LoVo (cell line): ENCODE measurements around the gene VAV3.

Experiments used
- DNase-seq: peaks from one replicate; pipeline ENCODE4 v3.0.0-alpha.2; 2016; ENCODE audit warnings: low spot score

The VAV3 gene

DNA sequence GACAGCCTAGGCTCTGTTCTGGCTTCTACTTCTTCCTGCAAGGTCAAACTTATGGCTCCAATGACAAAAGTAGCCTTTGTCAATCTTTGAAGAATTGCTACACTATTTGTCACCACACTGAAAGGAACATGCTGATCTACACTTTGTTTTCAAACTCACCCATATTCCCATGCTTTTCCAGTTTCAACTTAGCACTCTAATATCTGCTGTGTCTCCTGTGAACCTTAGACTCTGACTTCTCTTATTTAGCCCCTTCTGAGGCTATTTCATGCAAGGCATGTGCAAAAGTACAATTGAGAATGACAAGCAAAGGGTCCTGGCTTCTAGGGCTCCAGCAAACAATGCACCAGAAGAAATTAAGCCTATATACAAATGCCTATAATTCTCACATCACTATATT is 374.9 kb downstream of the VAV3 start:
- no peak for DNase-seq

DNA sequence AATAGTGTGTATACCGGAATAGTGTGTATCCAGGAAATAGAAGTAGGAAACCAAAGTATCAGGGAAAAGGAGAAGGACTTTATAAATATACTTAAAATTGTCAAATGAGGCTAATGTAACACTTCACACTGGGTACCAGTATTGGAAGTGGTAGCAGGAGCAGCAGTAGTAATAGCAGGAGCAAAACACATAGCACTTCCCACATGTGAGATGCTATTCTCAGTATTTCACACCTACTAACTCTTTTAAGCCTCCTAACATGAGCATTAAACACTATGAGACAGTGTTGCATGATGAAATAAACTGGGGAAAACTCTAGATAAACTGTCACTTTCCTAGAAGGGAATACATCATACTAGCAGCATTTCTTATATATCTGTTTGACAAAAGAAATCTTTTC is 376.7 kb downstream of the VAV3 start:
- no peak for DNase-seq

DNA sequence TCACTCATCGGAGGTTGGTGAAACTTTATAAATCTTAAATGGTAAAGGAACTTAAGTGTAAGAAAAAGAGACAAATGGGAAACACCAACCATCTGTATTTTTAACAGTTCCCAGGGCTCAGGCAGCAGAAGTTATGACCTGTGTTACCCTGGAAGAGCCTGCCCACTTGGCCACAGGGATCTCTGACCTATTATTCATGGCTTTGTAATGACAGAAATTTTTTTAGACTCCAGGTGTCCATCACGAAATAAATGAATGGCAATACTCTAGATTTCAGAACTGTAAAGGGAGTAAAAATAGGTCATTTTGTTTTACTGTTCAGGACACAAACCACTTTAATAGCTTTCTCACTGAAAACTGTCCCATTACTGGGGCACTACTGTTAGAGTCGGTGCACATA is 389.8 kb downstream of the VAV3 start:
- no peak for DNase-seq

DNA sequence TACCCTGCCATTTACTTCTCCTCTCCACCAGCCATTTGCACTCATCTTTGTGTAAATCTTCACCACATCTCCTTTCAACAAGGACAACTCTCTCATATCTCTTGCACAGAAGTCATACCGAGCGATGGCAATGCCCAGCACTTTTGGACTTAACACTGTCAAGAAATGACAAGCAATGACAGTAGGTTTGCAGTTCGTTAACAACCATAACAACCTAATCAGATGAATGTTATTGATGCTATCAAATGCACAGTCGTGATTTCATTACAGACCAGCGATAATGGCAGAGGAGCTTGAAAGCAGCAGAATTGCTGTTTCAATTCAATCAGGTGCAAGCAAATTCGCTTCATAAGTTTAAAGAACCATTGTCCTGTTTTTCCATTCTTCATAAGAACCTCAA is 390.9 kb downstream of the VAV3 start:
- DNase-seq = no peak

DNA sequence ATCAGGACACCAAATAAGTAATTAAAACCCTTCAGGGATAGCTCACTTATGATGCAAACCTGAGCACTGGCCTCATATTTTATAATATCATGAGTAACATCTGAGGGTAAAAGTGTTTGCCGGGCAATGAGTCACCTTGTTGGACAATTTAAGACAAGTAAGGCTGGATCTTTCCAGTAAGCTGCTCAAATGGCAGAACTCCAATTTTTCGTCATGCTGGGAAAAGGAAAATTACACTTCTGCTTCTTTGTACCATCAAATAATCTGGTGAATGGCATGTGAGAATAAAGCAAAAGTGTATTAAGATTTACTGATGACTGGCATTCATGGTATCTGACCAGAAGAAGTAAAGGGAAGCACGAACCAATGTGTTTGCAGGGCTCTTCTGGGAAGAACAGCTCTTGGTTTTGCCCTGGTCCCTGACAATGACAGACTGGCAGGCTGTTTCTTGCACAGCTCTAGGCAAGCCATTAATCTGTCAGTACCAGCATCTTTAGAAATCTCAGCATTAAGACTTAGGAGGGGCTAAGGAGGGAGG is 392.2 kb downstream of the VAV3 start:
- DNase-seq = peak; percentile 48

DNA sequence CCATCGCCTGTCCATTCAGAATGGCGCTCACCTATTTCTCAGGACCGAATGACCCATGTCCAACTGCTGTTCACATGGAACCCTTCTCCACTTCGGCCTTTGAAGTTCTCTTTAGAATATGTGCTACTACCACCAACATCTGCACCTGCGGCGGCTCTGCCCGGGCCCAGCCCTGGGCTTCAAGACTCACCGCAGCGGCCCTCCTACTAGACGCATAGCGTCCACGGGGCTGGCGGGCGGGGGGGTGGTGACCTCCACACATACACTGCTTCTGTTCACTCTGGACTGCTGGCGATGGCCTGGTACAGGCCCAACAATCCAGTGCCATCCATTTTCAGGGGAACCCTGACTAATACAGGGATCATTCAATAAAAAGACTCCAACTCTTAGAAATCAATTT is 394.2 kb downstream of the VAV3 start:
- no peak for DNase-seq

DNA sequence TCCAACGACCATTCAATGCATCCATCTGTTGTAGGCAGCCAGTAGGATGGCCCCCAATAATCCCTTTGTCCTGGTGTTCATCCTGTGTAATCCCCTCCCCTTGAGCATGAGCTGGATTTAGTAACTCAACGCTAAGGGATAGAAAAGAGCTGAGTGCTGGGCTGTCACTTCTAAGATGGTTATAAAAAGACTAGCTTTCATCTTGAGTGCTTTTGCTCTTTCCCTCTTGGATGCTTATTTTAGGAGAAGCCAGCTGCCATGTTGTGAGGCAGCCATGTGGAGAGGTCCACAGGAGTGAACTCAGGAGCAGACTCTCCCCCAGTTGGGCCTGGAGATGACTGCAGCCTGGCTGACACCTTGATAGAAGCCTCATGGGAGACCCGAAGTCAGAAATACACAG is 401.5 kb downstream of the VAV3 start:
- DNase-seq = no peak

DNA sequence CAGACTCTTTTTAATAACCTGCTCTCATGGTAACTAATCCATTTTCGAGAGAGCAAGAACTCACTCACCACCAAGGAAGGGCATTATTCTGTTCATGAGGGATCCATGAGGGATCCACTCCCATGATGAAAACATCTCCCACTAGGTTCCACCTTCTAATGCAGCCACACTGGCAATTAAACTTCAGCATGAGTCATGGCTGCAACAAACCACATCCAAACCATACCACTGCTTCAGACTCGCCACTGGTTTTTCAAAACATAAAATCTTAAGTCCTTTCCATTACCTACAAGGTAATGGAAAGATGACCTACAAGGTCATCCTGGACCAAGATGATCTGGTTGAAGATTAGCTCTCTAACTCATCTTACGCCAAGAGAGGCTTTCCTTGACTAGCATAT is 405.1 kb downstream of the VAV3 start:
- no peak for DNase-seq

DNA sequence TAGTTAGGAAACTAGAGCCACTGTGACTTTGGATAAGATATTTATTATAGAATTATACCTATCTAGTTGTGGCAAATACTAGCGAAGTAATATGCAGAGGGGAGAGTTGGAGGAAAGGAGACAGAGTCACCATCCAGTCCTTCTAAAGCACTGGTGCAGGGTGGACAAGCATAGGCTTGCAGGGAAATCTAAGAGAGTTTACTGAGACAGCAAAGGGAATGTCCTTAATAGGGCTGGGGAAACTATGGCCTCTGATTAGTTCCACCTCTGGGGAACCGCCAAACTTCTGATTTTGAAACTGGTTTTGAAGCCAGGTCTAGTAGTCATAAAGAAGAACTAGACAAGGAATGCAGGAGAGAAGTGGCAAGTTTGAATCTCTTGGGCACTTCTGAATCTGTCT is 407.9 kb downstream of the VAV3 start:
- DNase-seq = no peak

DNA sequence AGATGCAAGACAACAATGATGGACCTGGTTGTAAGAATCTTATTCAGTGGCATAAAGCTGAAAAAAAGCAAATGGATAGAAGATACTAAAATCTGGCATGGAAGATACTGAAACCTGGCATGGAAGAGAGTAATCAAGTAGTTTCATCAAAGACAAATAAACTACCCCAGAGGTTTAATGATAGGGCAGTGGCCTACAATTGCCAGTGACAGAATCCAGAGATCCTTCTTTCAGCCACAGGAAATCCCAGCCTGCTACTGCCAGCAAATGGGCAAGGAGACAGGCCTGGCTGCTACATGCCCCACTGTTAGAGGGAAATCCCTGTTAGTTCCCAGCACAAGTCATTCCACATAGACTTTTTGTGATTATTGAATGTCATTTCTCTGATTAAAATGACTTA is 409.4 kb downstream of the VAV3 start:
- DNase-seq = no peak

DNA sequence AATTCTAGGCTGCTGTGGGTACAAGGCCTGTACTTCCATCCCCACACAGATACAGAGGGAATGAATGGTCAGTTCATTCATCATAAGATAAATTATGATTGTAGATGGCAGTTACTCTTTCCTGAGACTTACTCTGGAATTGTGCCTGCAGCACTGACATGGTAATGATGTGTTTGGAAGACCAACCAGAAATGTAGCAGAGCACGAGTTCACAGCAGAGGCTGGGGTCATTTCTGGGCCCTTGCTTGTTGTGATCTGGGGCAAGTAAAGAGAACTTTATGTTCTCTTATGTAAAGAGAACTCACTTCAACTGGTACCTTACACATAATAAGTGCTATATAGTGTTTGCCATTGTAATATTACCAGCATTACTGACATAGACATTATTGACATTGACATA is 412.2 kb downstream of the VAV3 start:
- DNase-seq = no peak

DNA sequence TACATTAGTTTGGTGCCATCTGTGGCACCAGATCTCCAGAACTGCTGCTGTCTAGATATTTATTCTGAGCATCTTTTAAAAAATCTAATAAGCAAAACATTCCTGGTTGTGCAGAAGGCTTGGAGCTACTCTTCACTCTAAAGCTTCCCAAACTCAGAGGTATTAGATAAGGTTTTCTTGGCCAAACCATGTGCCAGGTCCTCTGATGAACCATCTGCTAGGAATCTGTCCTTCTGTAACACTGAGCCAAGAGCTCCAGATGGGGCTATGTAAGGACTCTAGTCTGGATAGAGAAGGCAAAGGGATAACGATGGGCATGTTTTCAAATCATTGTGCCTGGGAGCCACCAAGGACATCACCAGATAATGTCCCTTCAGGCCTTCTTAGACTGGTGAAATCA is 413.5 kb downstream of the VAV3 start:
- no peak for DNase-seq

DNA sequence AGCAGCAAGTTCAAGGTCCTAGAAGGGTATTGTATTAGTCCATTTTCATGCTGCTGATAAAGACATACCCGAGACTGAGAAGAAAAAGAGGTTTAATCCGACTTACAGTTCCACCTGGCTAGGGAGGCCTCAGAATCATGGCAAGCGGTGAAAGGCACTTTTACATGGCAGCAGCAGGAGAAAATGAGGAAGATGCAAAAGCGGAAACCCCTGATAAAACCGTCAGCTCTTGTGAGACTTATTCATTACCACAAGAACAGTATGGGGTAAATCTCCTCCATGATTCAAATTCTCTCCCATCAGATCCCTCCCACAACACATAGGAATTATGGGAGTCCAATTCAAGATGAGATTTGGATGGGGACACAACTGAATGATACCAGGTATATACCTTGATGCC is 414.6 kb downstream of the VAV3 start:
- no peak for DNase-seq

DNA sequence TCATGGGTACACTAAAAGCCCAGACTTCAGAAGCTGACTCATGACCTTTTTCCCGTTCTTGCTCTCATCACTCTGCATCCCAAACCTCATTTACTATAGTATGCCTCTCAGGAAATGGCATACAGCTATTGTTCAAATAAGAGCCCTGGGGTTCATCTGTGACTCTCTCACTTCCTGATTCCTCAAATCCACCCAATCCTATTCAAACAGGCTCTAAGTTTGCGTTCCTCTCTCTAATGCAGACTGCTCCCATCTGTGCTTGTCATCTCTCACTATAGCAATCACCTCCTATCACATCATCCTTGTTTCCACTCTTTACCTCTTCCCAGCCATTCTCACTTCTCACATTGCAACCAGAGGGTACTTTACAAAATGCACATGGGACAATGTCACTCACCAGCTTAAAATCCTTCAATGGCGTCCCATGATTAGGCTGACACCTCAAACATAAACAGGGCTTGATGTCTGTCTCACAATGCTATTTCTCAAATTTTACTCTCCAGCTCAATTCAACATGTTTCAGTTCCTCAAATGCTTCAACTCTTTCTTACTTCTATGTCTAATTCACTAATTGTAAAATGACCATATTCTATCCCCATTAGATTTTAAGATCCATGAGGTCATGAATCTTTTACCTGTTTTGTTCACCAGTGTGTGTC is 415.7 kb downstream of the VAV3 start:
- no peak for DNase-seq

DNA sequence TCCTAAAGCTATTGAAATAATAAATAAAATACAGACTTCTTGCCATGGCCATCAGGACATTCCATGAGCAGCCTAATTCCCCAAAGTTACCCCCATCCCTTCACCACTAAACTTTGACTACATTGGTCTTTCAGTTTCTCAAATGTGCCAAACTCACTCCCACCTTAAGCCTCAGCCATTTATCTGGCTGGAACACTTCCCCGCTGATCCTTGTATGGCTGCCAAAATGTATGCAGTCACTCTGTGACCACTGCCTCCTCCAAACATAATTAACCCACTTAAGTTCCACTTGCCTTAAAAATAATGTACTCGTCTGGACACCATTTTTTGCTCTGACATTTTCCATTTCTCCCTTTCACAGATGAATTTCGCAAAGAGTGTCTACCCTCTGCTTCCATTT is 416.7 kb downstream of the VAV3 start:
- no peak for DNase-seq

DNA sequence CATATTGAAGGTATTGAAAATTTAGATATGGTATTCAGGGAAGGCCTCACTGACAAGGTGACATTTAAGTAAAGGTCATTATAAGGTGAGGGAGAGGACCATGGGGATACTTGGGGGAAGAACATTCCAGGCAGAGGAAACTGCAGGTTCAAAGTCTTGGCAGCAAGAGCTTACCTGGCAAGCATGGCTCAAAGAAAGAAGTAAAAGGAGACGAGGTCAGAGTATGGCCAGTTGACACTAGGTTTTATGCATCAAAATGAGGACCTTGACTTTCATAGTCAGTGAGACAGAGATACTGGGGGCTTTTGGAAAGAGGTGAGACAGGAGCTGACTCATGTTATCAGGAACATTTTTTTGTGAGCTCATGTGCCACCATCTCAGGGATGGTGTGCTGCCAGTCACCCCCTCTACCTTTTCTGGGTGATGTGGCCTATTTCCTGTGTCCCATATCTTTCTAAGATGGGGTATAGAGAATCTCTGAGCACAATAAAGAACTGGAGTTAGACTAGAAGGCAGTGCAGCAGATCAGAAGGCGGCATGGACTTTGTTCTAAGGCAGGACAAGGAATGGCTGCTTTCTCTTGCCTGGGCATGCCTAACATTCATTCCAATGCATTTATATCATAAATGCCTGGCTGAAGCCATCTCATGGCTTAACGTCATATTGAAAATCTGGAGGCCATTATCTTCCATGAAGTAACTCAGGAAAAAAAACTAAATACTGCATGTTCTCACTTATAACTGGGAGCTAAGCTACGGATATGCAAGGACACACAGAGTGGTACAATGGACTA is 417.4 kb downstream of the VAV3 start:
- no peak for DNase-seq

DNA sequence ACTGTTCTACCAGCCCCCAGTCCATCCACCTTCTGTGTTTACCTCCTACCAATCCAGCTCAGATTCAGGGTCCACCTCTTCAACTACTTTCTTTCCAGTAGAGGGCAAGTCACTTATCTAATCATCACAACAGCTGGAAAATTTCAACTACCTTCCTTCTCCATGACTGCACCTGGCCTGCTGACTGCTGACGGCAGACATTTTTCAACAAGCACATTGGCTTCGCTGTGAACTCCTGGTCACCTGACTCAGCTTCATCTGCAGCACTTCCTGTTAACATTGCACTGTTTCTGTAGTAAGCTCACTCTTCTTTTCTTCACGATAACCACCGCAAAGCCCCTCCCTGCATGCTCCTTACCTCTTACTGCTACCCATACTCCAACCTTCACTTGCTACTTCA is 418.4 kb downstream of the VAV3 start:
- DNase-seq = no peak

DNA sequence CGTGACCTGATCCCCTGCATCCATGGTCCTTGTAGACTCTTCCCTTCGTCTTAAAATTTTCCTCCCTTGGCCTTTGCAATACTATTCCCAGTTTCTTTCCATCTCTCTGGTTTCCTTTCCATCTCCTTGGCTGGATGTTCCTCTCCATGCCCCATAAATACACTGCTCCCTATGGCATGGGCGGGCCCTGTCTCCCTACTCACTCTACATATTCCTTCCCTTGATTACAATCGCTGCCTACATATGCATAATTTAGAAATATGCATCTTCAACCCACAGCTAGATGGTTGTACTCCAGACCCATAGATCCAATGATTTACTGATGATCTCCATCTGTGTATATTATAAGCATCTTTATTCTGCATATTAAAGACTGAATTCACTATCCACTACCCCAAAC is 419.1 kb downstream of the VAV3 start:
- no peak for DNase-seq

DNA sequence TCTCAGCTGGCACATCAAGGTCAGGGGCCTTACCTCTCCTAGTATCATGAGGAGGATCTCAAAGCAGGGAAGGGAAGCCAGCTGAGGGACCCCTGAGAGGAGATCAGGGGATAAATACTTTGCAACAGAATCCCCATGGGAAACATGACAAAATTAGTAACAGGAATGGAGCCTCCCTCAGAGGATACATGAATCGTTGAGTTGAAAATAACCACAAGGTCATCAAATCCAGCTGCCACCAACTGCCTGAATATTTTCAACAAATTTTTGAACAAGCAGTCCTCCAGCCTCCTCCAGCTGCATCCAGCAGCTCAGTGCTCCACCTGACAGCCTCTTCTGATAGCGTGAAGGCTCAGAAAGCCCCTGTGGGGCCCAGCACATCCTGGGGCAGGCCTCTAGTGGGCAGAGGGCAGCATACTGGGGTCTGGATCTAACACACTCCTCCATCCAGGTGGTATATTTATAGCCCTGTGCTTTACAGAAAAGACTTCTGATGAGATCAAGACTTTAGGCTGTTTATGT is 419.9 kb downstream of the VAV3 start:
- DNase-seq = no peak

DNA sequence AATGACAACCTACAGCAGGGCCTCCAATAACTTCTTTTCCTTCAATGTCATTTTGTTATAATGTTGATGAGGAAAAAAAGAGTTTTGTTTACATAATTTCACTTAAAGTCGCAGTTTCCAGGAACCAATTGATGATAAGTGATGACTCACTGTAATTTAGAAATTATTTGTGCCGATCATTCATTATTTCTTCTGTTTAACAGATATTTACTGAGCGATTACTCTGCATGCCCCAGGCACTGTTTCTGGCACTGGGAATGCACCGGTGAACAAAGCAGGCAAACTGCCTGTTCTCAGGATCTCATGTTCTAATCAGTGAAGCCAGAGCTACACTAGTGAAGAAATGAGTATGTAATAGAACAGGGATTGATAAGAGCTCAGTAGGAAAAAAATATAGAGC is 420.7 kb downstream of the VAV3 start:
- no peak for DNase-seq

DNA sequence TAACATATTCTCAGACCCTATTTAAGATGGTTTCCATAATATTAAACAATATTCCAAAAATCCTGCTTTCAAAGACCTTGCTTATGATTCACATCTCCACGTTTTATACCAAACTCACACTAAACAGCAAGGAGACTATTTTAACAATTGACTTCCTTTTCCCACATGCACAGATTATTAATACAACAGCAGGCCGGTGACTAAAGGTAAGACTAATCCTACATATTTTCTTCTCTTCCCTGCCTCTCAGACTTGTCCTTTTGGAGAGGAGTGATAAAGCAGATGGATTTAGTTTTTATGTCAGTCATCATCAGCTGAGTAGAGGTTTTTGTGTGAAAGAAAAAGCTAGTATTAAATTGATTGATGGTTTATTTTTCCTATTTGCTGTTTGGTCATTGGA is 423.6 kb downstream of the VAV3 start:
- no peak for DNase-seq

DNA sequence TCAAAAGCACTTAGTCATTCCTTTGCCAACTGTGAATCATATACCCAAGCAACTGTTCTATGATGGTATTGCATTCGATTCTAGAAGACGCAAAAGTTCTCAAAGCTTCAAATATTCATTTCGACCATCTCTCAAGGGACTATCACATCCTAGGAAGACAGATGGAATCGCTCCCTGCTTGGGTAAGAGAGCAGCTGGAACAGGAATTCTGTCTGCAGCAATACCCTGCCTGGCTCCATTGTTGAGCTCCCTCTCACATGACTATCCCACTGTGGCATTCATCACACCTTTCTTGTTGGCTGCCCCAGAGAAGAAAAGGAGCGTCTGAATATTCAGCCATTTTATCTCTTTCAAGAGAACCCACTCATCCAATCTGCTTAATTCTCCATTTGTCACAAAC is 426.5 kb downstream of the VAV3 start:
- DNase-seq = no peak

DNA sequence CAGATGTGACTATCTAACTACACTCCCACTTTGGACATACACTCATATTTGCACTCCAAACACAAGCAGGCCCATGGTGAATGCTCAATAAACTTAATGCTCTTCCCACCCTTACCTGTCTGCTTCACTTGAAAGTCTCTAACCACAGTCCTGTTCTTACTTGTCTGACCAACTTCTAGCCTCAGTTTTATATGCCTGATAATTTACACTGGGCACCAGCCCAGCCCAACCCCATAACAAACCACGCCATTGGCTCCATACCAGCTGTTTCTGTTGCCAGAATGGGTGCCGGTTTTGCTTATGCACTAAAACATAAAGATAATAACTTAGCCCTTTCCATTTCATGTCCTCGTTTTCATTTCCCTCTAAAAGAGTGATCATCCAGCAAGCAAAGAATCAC is 428.7 kb downstream of the VAV3 start:
- DNase-seq = peak; percentile 34

DNA sequence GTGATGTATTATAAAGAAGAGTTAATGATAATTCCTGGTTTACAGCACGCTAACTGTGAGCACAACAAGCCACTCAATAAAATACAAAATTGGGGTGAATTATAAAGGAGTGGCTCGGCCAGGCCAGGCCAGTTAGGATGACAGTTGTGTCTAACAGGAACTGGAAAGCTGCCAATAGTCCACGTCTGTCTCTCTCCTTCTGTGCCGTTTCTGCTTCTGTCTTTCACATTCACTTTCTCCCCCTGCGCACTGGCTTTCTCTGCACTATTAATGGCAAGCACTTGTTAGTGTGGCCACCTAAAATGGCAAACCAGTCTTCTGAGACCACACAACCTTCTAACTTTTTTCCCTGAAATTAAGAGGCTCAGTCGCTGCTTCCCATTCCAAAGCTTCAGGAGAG is 429.9 kb downstream of the VAV3 start:
- DNase-seq = no peak
